GM12878 (cell line): ENCODE data around the gene SNTA1. TPM values are rescaled to one million over a fixed set of nuclear protein-coding genes. Genes with fewer than 3 reads are reported as not detected.

Experiments used
- ATAC-seq: fragments of 200-7000 bp; cut with Tn5 transposase; 3 replicates; pipeline ENCODE4 v1.9.1; 2020; ENCODE audit warnings: mild to moderate bottlenecking, moderate library complexity
- BruUV-seq: library from RNA; stranded (reverse); fragments of 400-500 nt; replicated peaks from 2 replicates; lab custom pipeline; 2021; lab: Mats Ljungman, UMichigan
- CTCF ChIA-PET: fragments of 300-600 bp; sonication (Branson Sonifier 250); formaldehyde crosslinking; extraction: SDS; loops from one replicate; lab custom pipeline; 2021; ENCODE audit warnings: inconsistent platforms; lab: Yijun Ruan, JAX
- POLR2A ChIA-PET: fragments of 350-600 bp; formaldehyde crosslinking; extraction: SDS; loops from one replicate; lab custom pipeline; 2021; ENCODE audit warnings: inconsistent platforms; lab: Charles Lee
- RAD21 ChIA-PET: fragments of 300-600 bp; sonication (Branson Sonifier 250); formaldehyde crosslinking; loops from one replicate; lab custom pipeline; 2023; ENCODE audit warnings: antibody characterized with exemption; ENCODE audit not compliant: unreplicated experiment; lab: Charles Lee
- SMC1A ChIA-PET: fragments of 300-600 bp; sonication (Branson Sonifier 250); formaldehyde crosslinking; loops from one replicate; lab custom pipeline; 2023; ENCODE audit not compliant: unreplicated experiment, uncharacterized antibody; lab: Charles Lee
- DNase-seq: peaks from one replicate; pipeline ENCODE4 v3.0.0-alpha.2; 2011; ENCODE audit warnings: low read depth, low spot score
- FAIRE-seq: peaks from 3 replicates; lab custom pipeline; 2011; peaks lifted over from hg19 to GRCh38; lab: Jason Lieb, UNC
- H2AFZ ChIP-seq: 2 replicates; pipeline ENCODE4 v1.6.0; 2011; ENCODE audit warnings: low read depth, low read length, control low read depth; ENCODE audit not compliant: control insufficient read depth
- H3K27ac ChIP-seq: 2 replicates; pipeline ENCODE4 v1.5.1; 2011; ENCODE audit warnings: control low read depth; ENCODE audit not compliant: control insufficient read depth, insufficient read depth
- H3K27me3 ChIP-seq, 2 experiments: replicated peaks in 1 of 2; 2 replicates each; pipeline versions ENCODE4 v1.6.0 to v1.6.1; 2011; ENCODE audit warnings: low read length in 1 of 2; ENCODE audit not compliant: control insufficient read depth in 2 of 2, insufficient read depth in 2 of 2
- H3K36me3 ChIP-seq, 2 experiments: 2 replicates each; pipeline ENCODE4 v1.5.1; 2011; ENCODE audit warnings: low read length in 1 of 2; ENCODE audit not compliant: control insufficient read depth in 2 of 2, insufficient read depth in 2 of 2
- H3K4me1 ChIP-seq: 2 replicates; pipeline ENCODE4 v1.6.1; 2011; ENCODE audit warnings: mild to moderate bottlenecking, low read length, moderate library complexity, mixed read lengths; ENCODE audit not compliant: control insufficient read depth, insufficient read depth
- H3K4me2 ChIP-seq: 2 replicates; pipeline ENCODE4 v1.6.0; 2011; ENCODE audit warnings: control low read depth; ENCODE audit not compliant: control insufficient read depth, insufficient read depth
- H3K4me3 ChIP-seq: fragments of 200-600 bp; sonication (generic); 2 replicates; pipeline ENCODE4 v1.5.1; 2016
- H3K79me2 ChIP-seq: 2 replicates; pipeline ENCODE4 v1.6.0; 2011; ENCODE audit warnings: low read length; ENCODE audit not compliant: control insufficient read depth, insufficient read depth
- H3K9ac ChIP-seq: 2 replicates; pipeline ENCODE4 v1.8.0; 2011; ENCODE audit warnings: low read length, control low read depth, mixed read lengths; ENCODE audit not compliant: control insufficient read depth, insufficient read depth
- H3K9me3 ChIP-seq: replicated peaks from 3 replicates; pipeline ENCODE4 v1.5.1; 2011; ENCODE audit warnings: mild to moderate bottlenecking, low read length; ENCODE audit not compliant: control insufficient read depth, insufficient read depth
- H4K20me1 ChIP-seq: 2 replicates; pipeline ENCODE4 v1.6.0; 2011; ENCODE audit not compliant: control insufficient read depth, insufficient read depth
- JUNB ChIP-seq: IDR thresholded peaks from 2 replicates; pipeline ENCODE4 v1.6.1; 2016; ENCODE audit warnings: antibody characterized with exemption, mild to moderate bottlenecking
- NR2C1 ChIP-seq: fragments of 450-650 bp; IDR thresholded peaks from 2 replicates; pipeline ENCODE4 v1.6.1; 2017; ENCODE audit warnings: antibody characterized with exemption, mild to moderate bottlenecking, moderate library complexity
- SKIL ChIP-seq: fragments of 450-650 bp; IDR thresholded peaks from 2 replicates; pipeline ENCODE4 v1.6.1; 2017; ENCODE audit warnings: mild to moderate bottlenecking, low read depth, inconsistent platforms; ENCODE audit not compliant: poor library complexity, severe bottlenecking
- WGBS: methylation state at CpG from one replicate; pipeline ENCODE4 v1.1.6; 2016; ENCODE audit warnings: low lambda C conversion rate; ENCODE audit not compliant: insufficient replicate concordance, insufficient coverage; ENCODE audit errors: missing lambda C conversion rate; 5-methylcytosine and 5-hydroxymethylcytosine counted together
- in situ Hi-C: fragments of 300-500 bp; cut with MboI; formaldehyde crosslinking; loops from 9 replicates; pipeline ENCODE4 v1.14.3; 2018; ENCODE audit warnings: mixed read lengths
- intact Hi-C: fragments of 100-400 bp; cut with micrococcal nuclease; formaldehyde crosslinking; loops from one replicate; pipeline ENCODE4 v1.14.2; 2022; ENCODE audit not compliant: unreplicated experiment
- polyA plus RNA-seq, 11 experiments: library from polyadenylated mRNA; depleted of rRNA in 4 of 11; unstranded in 6 of 11; stranded (reverse) in 5 of 11; fragments of >200 nt; fragmentation: Nextera tagmentation in 4 of 11; fragmentation: Illumina TruSeq in 1 of 11; extraction: Ambion mirVana in 4 of 11; extraction: Trizol in 1 of 11; gene quantifications; 1 replicate in 1 of 11; 2 replicates in 10 of 11; pipeline versions ENCODE4 v1.2.1 to v1.2.3, GENCODE V29; 2011 to 2016; ENCODE audit warnings: inconsistent platforms in 2 of 11, missing spikeins in 2 of 11, low read depth in 1 of 11
- total RNA-seq, 4 experiments: library from RNA; depleted of rRNA in 3 of 4; stranded (reverse); fragments of >200 nt in 3 of 4; fragmentation: Illumina TruSeq in 1 of 4; extraction: Trizol in 1 of 4; gene quantifications; 2 replicates each; pipeline versions ENCODE4 v1.2.1 to v1.2.3, GENCODE V29; 2013 to 2021
- TF ChIP-seq, protein P1 (sequence below): fragments of 450-650 bp; IDR thresholded peaks from 2 replicates; pipeline ENCODE4 v1.6.1; 2017; ENCODE audit warnings: mild to moderate bottlenecking, moderate library complexity

The SNTA1 gene
- total and polyA plus RNA-seq, 10 of the 15 experiments (the other 5 are each of a cell fraction or from before 2014, with no cell fraction given) = 0.26 to 5.1 (median 1.8) TPM

DNA sequence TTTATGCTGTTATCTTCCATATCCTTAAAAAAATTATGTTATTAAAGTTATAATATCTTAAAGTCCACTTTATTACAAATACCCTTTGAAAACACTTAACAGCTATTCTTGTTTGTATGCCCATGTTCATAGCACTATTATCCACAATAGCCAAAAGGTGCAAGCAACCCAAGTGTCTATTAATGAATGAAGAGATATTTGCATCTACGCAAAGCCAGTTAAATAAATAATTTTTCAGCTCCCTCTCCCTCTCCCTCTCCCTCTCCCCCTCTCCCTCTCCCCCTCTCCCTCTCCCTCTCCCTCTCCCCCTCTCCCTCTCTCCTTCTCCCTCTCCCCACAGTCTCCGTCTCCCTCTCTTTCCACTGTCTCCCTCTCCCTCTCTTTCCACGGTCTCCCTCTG is 55.3 kb downstream of the SNTA1 start:
- H2AFZ ChIP-seq = no peak overlapping the region
- intact Hi-C loops = no loop called here
- H3K4me3 ChIP-seq = no peak overlapping the region
- ChIA-PET POLR2A (no interaction called here), SMC1A (interaction anchor here (0.5 kb wide), 1 partner anchor 28 kb away, joined by 3 read pairs; no protein-coding TSS in a partner anchor), RAD21 (no interaction called here), CTCF (no interaction called here)
- ATAC-seq = no peak
- no peaks in the 10 kb centered on the region; the same call in 1 of the 2 replicates for H4K20me1 ChIP-seq
- H3K27ac ChIP-seq = no peak overlapping the region
- no peaks in the 10 kb centered on the region for H3K9me3 ChIP-seq
- no peaks in the 10 kb centered on the region for H3K79me2 ChIP-seq
- in situ Hi-C loops = no loop called here
- no peaks in the 10 kb centered on the region for H3K27me3 ChIP-seq
- no peak for FAIRE-seq
- H3K36me3 ChIP-seq = peaks cover 3 to 20% of the 10 kb centered on the region in 2 experiments
- TF ChIP-seq NR2C1 = no peak
- TF ChIP-seq JUNB = no peak
- TF ChIP-seq, protein P1, sequence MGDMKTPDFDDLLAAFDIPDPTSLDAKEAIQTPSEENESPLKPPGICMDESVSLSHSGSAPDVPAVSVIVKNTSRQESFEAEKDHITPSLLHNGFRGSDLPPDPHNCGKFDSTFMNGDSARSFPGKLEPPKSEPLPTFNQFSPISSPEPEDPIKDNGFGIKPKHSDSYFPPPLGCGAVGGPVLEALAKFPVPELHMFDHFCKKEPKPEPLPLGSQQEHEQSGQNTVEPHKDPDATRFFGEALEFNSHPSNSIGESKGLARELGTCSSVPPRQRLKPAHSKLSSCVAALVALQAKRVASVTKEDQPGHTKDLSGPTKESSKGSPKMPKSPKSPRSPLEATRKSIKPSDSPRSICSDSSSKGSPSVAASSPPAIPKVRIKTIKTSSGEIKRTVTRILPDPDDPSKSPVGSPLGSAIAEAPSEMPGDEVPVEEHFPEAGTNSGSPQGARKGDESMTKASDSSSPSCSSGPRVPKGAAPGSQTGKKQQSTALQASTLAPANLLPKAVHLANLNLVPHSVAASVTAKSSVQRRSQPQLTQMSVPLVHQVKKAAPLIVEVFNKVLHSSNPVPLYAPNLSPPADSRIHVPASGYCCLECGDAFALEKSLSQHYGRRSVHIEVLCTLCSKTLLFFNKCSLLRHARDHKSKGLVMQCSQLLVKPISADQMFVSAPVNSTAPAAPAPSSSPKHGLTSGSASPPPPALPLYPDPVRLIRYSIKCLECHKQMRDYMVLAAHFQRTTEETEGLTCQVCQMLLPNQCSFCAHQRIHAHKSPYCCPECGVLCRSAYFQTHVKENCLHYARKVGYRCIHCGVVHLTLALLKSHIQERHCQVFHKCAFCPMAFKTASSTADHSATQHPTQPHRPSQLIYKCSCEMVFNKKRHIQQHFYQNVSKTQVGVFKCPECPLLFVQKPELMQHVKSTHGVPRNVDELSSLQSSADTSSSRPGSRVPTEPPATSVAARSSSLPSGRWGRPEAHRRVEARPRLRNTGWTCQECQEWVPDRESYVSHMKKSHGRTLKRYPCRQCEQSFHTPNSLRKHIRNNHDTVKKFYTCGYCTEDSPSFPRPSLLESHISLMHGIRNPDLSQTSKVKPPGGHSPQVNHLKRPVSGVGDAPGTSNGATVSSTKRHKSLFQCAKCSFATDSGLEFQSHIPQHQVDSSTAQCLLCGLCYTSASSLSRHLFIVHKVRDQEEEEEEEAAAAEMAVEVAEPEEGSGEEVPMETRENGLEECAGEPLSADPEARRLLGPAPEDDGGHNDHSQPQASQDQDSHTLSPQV = no peak
- no peak for TF ChIP-seq SKIL
- H3K9ac ChIP-seq = no peak overlapping the region
- no peaks in the 10 kb centered on the region for H3K4me1 ChIP-seq
- no TSS peak for BruUV-seq
- 100% methylated on average over 1 of the region's 3 CpGs for WGBS
- no peak for DNase-seq
- no peak overlapping the region for H3K4me2 ChIP-seq
